Forelimb muscle (tissue), 1 donor: ENCODE results near the gene CAMTA1. TPM values are rescaled to one million over a fixed set of nuclear protein-coding genes. Genes with fewer than 3 reads are reported as not detected.

Experiments
- DNase-seq: peaks from one replicate; pipeline ENCODE4 v3.0.0-alpha.2; 2013; ENCODE audit warnings: low read depth
- polyA plus RNA-seq: library from polyadenylated mRNA; unstranded; fragments of 120-200 nt; gene quantifications from one replicate; pipeline ENCODE4 v1.2.1, GENCODE V29; 2013; ENCODE audit not compliant: insufficient read length

The CAMTA1 gene
- polyA plus RNA-seq, 1 donor: 43.5 TPM

DNA sequence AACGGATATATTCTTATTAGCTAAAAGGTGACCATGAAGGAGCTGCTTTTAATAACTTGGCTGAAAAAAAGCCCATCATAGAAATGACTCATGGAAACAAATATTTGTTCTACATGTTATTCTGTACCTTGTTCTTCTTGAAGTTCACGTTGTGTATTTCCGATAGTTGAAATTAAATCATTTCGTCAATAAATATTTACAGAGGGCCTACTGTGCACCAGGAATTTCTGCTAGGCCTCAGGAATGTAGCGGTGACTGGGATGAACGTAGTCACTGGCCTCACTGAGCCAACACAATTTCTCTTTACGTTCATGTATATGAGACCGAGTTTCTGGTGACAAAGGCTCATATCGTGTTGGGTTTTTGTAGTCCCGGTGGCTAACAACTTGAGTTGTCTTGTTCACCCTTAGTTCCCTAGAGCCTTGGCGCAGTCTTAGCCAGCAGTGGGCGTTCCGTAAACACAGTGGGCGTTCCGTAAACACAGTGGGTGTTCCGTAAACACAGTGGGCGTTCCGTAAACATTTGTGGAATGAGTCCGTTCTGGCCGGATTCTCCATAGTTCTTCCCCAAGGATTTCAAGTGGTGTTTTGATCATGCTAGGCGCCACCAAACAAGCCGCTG lies 932.6 kb downstream of the CAMTA1 start:
- DNase-seq: no peak

DNA sequence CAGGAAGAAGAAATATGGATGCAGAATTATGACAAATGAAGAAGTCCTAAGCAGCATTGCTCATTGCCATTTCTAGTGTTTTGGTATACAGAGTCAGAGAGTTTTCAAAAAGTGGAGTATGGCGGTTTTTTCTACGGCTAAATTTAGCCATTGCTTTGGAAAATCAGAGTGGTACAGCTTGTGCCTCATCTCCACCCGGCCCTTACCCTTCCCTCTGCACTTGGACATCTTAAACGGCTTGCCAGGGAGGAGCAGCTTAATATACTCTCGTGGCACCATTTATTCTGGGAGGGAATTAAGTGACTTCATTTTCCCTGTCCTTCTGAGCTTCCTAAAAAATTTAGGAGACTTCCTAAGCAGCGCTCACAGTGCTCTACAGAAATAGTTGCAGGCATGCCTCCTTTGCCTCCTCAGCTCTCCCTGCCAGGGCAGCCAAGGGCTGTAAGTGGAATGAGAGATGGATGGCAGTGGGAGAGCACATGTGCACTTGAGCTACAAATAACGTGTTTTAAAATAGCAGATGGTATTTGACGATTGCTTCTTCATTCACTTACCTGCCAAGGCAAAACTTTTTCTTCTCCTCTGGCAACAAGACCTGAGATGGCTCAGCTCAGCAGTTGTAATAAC lies 934.3 kb downstream of the CAMTA1 start:
- DNase-seq: no peak

DNA sequence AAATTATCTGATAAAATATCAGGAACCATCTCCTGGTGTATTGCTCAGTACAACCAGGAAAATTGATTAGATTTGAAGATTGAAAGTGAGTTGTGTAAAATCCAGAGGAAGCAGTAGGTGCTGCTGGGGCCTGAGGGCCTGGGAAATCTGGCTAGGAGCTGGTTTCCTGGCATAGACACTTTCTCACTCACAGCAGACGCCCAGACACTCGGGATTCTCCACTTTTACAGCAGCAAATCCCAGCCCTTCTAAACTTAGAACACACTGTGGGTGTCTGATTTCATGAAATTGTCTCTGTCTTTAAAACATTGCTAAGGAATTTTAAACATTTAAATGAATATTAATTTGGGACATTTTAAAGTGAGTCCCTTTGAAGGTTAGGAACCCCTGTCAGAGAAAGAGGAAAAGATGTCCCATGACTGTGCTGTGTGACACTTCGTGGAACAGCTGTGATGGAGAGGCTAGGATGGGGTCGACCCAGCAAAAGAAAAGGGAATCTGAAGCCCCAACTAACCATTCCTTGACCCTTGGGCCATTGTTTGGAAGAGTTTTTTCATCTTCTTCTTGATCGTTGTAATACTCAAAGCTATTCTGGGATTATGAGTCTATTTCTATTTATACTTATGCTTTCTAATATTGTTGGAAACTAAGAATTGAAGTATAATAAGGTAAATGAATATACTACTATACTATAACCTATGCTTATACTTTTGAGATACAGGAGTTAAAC lies 936.9 kb downstream of the CAMTA1 start:
- DNase-seq: no peak

DNA sequence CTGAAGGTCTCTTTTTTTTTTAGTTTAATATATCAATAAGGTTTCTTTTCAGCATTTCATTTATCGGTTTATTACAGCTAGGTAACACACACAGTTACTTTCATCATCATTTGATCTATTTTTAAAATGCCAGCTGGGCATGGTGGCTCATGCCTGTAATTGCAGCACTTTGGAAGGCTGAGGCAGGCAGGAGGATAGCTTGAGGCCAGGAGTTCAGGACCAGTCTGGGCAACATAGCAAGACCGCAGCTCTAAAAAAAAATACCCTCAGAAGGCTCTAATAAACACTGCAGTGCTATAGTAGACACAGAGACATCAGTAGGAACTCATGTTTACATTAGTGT lies 937.4 kb downstream of the CAMTA1 start:
- no peak for DNase-seq

GRCh38 chr1:7726623-7727022 lies 941.4 kb downstream of the CAMTA1 start:
- no peak for DNase-seq

GRCh38 chr1:7727809-7728471 lies 942.7 kb downstream of the CAMTA1 start:
- DNase-seq: no peak

- no peak for DNase-seq
These were observed 944.5 kb downstream of the CAMTA1 start for GRCh38 chr1:7729761-7730160.

- no peak for DNase-seq
These were observed 947.1 kb downstream of the CAMTA1 start for GRCh38 chr1:7732331-7732730.

GRCh38 chr1:7733276-7733675 lies 948.0 kb downstream of the CAMTA1 start:
- DNase-seq: no peak

GRCh38 chr1:7738044-7738443 lies 952.8 kb downstream of the CAMTA1 start:
- no peak for DNase-seq

DNA sequence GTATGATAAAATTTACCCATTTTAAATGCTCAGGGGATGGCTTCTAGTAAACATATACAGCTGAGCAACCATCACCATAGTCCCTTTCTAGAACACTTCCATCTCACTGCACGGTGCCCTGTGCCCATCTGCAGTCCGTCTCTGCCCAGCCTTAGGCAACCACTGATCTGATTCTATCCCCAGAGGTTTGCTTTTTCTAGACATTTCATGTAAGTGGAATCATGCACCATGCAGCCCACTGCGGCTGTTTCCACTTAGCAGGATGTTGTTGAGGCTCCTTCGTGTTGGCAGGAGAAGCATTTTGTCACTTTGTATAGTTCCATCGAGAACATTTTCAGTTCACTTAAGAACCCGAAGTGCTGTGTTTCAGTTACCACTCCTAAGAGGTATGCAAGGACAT lies 958.1 kb downstream of the CAMTA1 start:
- DNase-seq: no peak

DNA sequence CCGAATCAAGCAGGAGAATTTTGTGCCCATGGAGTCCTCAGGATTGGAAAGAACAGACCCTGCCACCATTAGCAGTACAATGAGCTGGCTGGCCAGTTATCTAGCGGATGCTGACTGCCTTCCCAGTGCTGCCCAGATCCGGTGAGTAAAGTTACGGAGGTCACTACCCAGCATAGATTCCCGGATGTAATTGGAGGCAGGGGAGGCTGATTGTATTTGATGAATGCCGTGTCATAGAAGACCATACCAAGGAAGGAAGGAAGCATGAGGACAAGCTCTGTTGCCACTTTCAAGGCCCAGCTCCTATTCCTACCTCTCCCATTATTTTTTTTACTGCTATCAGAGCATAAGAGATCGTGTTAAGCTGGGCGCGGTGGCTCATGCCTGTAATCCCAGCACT lies 959.6 kb downstream of the CAMTA1 start:
- DNase-seq: no peak

GRCh38 chr1:7745783-7746182 lies 960.5 kb downstream of the CAMTA1 start:
- DNase-seq: no peak

- no peak for DNase-seq
These were observed 962.4 kb downstream of the CAMTA1 start for GRCh38 chr1:7747605-7748004.

DNA sequence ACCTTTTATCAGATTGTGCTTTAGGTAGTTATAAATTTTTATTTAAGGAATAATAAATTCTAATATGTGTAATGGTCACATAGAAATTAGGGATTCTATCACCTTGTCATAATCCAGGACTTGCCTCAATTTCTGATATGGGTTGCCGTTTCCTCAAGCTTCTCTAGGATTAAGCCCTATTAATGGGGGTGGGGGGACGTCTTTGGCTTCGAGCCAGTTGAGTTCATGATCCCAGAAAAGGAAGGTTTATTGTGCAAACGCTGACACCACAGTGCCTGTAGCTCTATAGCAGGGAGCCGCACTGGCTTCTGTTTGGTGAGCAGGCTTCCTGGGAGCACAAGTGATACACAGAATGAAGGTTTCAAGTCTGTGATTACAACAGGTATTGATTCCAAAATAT lies 963.9 kb downstream of the CAMTA1 start:
- no peak for DNase-seq

DNA sequence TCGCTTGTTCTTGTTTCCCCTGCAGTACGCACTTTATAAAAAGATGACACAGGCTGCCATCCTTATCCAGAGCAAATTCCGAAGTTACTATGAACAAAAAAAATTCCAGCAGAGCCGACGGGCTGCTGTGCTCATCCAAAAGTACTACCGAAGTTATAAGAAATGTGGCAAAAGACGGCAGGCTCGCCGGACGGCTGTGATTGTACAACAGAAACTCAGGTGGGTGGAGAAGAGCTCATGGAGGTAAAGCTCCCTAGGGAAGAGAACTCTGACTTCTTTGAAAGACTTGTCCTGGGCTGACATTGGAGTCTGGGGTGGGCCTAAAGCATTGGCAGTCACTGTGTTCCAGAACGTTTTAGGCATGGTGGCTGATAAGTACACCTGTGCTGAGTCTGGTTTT lies 965.9 kb downstream of the CAMTA1 start:
- no peak for DNase-seq

DNA sequence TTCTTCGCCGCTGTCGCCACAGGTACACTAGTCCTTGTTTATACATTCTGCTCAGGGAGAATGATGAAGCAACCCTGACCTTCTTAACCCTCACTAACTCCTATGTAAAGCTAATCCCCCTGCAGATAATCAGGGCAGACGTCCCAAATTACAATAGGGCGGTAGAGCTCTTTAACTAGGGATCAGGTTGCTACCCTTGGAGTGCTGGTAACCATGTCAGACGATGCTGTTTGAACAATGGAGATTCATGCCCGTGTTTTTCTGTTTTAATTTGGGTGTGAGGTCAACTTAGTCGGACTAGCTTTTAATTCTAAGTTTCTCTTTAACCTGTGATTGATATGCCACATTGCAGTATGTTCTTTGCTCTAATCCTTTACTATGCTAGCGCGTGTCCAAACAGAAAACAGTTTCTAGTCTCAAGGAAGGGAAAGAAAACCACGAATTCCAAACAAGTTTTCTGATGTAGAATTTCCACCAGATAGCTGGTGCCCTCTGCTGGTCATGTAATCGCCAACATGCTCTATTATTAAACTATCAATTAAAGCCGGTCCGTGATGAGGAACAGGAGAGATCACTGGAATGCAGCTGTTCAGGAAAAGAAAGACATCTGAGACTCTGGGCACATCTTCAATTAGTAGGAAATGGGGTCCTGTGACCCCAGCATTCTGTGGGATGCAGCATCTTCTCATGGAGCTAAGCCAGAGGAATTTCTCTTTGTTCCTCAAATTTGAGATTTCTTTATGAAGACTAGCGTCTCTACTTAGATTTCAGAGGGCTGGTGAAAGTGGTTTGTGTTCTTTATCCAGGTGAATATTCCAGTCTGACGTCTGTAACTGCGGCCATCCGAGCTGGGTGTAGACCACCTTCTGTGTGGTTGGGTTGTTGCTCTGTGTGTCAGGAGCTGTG lies 967.5 kb downstream of the CAMTA1 start:
- DNase-seq: peak; percentile 62

GRCh38 chr1:7753641-7754040 lies 968.4 kb downstream of the CAMTA1 start:
- DNase-seq: no peak

GRCh38 chr1:7754234-7754633 lies 969.0 kb downstream of the CAMTA1 start:
- no peak for DNase-seq

- no peak for DNase-seq
These were observed 970.2 kb downstream of the CAMTA1 start for GRCh38 chr1:7755448-7755847.

- DNase-seq: no peak
These were observed 975.0 kb downstream of the CAMTA1 start for GRCh38 chr1:7760245-7760644.

DNA sequence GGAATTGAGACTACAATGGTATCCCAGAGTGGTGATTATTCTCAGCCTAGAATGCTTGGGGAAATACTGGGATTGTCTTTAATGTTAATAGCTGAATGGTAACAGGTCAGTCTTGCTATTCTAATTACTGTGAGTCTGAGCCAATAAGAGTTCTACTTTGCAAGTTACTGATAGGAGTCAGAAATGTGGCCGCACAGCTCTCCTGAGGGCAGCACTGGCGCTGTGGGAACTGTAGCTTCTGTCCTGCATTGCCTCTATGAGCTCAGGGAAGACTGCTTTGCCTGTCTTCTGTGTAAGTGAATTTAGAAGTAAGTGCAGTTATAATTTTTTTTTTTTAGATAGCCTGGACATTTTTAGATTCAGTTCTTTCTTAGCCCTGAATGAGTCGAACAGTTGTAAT lies 975.8 kb downstream of the CAMTA1 start:
- DNase-seq: no peak
